Measurements from ENCODE around the gene DCAF4L1. TPM values are rescaled to one million over a fixed set of nuclear protein-coding genes. Genes with fewer than 3 reads are reported as not detected.

The DCAF4L1 gene
- polyA plus RNA-seq, 1 donor (not counting 4 experiments of a cell fraction or from before 2014, with no cell fraction given) = 0.75 TPM

GRCh38 chr4:41949531-41949930 is 32.0 kb upstream of the DCAF4L1 start:
- H3K4me1 ChIP-seq (ENCODE audit: control insufficient read depth, extremely low read depth, insufficient read depth, low read length) = no peaks in the 10 kb centered on the region
- no peak for DNase-seq (ENCODE audit: low read depth, low spot score)
- FAIRE-seq = no peak
- H3K9ac ChIP-seq (ENCODE audit: control insufficient read depth, extremely low read depth, insufficient read depth, low read length) = no peak overlapping the region
- dilution Hi-C loops (cut with MboI; ENCODE audit: extremely low pct_ligation_motif_present, low sequenced_read_pairs) = no loop called here
- no peak overlapping the region for H3K27ac ChIP-seq (ENCODE audit: control insufficient read depth, insufficient read depth, low read length)
- no peaks in the 10 kb centered on the region for H4K20me1 ChIP-seq (ENCODE audit: control insufficient read depth, extremely low read depth, insufficient read depth, low read length)
- peaks cover 17 to 18% of the 10 kb centered on the region in 2 experiments for H3K36me3 ChIP-seq (ENCODE audit: control insufficient read depth in 2 of 2, extremely low read depth in 1 of 2, insufficient read depth in 2 of 2, low read length in 2 of 2)
- H3K4me3 ChIP-seq (ENCODE audit: control insufficient read depth in 2 of 3, extremely low read depth in 1 of 3, insufficient read depth in 2 of 3, low read depth in 1 of 3, low read length in 3 of 3) = no peak overlapping the region
- TF ChIP-seq CTCF (optimal IDR thresholded peaks at IDR 0.05 in 1 of 3, IDR thresholded peaks at IDR 0.05 in 1 of 3, conservative IDR thresholded peaks at IDR 0.05 in 1 of 3; ENCODE audit: extremely low read depth in 1 of 3, insufficient read depth in 2 of 3, low read length in 3 of 3) (no peak), EZH2 (IDR thresholded peaks at IDR 0.05; ENCODE audit: low read length) (no peak)
- H3K79me2 ChIP-seq (ENCODE audit: control insufficient read depth, insufficient read depth, low read length) = peaks cover 6% of the 10 kb centered on the region
- no peaks in the 10 kb centered on the region for H3K9me1 ChIP-seq (ENCODE audit: control insufficient read depth, extremely low read depth, insufficient read depth, low read length)
- H3K4me2 ChIP-seq (ENCODE audit: control insufficient read depth, extremely low read depth, insufficient read depth, low read depth, low read length) = no peak overlapping the region
- no peaks in the 10 kb centered on the region for H3K27me3 ChIP-seq (ENCODE audit: control insufficient read depth, extremely low read depth, insufficient read depth, low read length)
- H2AFZ ChIP-seq (ENCODE audit: control insufficient read depth, low read length) = no peak overlapping the region
- H3K9me3 ChIP-seq (ENCODE audit: control insufficient read depth, low read depth, low read length) = no peaks in the 10 kb centered on the region

GRCh38 chr4:41957634-41958033 is 23.9 kb upstream of the DCAF4L1 start:
- Histone ChIP-seq H3K9ac (ENCODE audit: control insufficient read depth, extremely low read depth, insufficient read depth, low read length) (no peak overlapping the region), H3K4me1 (ENCODE audit: control insufficient read depth, extremely low read depth, insufficient read depth, low read length) (no peaks in the 10 kb centered on the region), H3K9me1 (ENCODE audit: control insufficient read depth, extremely low read depth, insufficient read depth, low read length) (no peaks in the 10 kb centered on the region), H3K9me3 (ENCODE audit: control insufficient read depth, low read depth, low read length) (no peaks in the 10 kb centered on the region), H3K4me3 (ENCODE audit: control insufficient read depth in 2 of 3, extremely low read depth in 1 of 3, insufficient read depth in 2 of 3, low read depth in 1 of 3, low read length in 3 of 3) (no peak overlapping the region), H3K27ac (ENCODE audit: control insufficient read depth, insufficient read depth, low read length) (no peak overlapping the region), H3K79me2 (ENCODE audit: control insufficient read depth, insufficient read depth, low read length) (no peaks in the 10 kb centered on the region), H2AFZ (ENCODE audit: control insufficient read depth, low read length) (no peak overlapping the region), H3K36me3 (ENCODE audit: control insufficient read depth in 2 of 2, extremely low read depth in 1 of 2, insufficient read depth in 2 of 2, low read length in 2 of 2) (peaks cover 6 to 11% of the 10 kb centered on the region in 2 experiments), H3K27me3 (ENCODE audit: control insufficient read depth, extremely low read depth, insufficient read depth, low read length) (no peaks in the 10 kb centered on the region), H4K20me1 (ENCODE audit: control insufficient read depth, extremely low read depth, insufficient read depth, low read length) (no peaks in the 10 kb centered on the region), H3K4me2 (ENCODE audit: control insufficient read depth, extremely low read depth, insufficient read depth, low read depth, low read length) (no peak overlapping the region)
- no peak for DNase-seq (ENCODE audit: low read depth, low spot score)
- no peak for FAIRE-seq
- TF ChIP-seq CTCF (optimal IDR thresholded peaks at IDR 0.05 in 1 of 3, IDR thresholded peaks at IDR 0.05 in 1 of 3, conservative IDR thresholded peaks at IDR 0.05 in 1 of 3; ENCODE audit: extremely low read depth in 1 of 3, insufficient read depth in 2 of 3, low read length in 3 of 3) (peak in 2 of 3 experiments; percentile 9 to 32), EZH2 (IDR thresholded peaks at IDR 0.05; ENCODE audit: low read length) (no peak)
- dilution Hi-C loops (cut with MboI; ENCODE audit: extremely low pct_ligation_motif_present, low sequenced_read_pairs) = no loop called here
